ENCODE results near the gene IRX5.

The IRX5 gene

DNA sequence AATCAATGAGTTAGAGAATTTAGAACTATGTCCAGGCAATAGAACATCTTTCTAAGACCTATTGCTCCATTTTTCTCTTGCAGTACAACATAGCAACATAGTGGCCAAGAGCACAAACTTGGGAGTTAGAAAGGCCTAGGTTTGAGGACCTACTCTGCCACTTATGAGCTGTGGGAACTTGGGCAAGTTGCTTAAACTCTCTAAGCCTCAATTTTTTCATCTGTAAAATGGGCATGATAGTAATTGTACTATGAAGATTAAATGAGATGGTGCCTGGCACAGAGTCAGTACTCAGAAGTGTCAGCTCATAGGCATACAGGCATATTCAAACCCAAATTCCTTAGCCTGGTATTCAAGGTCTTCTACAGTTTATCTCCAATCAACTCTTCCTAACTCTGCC, 25.1 kb downstream of the IRX5 start:
- TF ChIP-seq, protein P1, sequence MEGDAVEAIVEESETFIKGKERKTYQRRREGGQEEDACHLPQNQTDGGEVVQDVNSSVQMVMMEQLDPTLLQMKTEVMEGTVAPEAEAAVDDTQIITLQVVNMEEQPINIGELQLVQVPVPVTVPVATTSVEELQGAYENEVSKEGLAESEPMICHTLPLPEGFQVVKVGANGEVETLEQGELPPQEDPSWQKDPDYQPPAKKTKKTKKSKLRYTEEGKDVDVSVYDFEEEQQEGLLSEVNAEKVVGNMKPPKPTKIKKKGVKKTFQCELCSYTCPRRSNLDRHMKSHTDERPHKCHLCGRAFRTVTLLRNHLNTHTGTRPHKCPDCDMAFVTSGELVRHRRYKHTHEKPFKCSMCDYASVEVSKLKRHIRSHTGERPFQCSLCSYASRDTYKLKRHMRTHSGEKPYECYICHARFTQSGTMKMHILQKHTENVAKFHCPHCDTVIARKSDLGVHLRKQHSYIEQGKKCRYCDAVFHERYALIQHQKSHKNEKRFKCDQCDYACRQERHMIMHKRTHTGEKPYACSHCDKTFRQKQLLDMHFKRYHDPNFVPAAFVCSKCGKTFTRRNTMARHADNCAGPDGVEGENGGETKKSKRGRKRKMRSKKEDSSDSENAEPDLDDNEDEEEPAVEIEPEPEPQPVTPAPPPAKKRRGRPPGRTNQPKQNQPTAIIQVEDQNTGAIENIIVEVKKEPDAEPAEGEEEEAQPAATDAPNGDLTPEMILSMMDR (IDR thresholded peaks at IDR 0.05): no peak

DNA sequence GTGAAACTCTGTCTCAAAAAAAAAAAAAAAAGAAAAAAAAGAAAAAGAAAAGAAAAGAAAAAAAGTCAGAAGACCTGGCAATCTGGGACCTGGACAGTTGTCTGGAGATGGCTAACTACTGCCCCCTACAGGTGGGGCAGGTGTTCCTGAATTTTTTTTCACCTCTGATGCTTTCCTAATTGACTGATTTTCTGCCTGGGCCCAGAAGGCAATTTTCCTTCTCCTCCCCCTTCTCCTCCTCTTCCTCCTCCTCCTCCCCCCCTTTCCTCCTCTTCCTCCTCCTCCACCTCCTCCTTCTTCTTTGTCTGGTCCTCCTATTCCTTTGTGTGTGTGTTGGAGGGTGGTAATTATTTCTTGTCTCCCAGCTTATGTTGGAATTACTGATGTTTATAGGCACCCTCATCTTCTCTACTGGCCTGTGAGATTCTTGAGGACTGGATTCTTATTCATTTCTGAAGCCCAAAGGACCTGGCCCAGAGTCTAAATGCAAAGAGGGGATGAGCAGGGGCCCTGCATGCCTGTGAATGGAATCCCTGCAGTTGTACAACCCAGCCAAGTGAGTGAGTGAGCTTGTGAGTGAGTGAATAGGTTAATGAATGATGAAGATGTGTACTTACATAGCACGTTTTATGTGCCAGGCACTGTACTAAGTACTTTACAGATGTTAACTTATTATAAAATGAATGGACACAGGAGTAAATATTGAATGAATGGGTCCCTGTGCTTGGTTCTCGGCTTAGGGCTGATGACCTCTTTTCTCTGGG, 26.9 kb downstream of the IRX5 start:
- TF ChIP-seq, protein P1 (IDR thresholded peaks at IDR 0.05): peak; percentile 84

DNA sequence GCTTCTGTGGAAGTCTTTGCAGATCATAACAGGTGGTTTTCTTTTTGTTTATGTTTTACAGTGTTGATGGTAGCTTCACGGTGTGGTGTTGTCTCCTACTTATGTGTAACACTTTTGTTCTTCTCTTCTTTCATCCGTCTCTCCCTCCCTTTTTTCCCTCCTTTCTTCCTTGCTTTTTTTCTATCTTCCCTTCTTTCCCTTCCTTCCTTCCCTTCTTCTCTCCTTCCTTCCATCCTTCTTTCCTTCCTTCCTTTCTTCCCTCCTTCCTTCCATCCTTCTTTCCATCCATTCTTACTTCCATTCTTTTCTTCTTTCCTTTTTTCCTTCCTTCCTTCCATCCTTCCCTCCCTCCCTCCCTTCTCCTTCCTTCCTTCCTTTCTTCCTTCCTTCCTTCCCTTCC, 31.4 kb downstream of the IRX5 start:
- TF ChIP-seq, protein P1 (IDR thresholded peaks at IDR 0.05): no peak

DNA sequence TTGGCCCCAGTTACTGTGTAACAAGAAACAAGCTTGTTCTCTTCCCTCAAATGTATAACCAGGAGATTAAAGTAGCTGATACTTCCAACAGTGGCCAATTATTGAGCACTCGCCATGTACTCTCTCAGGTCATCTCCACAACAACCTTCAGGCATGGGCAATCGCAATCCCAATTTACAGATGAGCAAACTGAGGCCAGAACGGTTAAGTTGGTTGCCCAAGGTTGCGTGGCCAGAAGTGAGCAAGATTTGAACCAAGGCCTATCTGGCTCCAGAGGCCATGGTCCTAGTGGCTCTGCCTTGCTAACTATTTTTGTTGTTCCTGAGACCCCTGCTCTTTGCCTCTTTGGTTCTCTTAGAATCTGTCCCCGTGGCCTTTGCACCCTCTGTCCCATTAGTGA, 33.6 kb downstream of the IRX5 start:
- TF ChIP-seq, protein P1 (IDR thresholded peaks at IDR 0.05): no peak

DNA sequence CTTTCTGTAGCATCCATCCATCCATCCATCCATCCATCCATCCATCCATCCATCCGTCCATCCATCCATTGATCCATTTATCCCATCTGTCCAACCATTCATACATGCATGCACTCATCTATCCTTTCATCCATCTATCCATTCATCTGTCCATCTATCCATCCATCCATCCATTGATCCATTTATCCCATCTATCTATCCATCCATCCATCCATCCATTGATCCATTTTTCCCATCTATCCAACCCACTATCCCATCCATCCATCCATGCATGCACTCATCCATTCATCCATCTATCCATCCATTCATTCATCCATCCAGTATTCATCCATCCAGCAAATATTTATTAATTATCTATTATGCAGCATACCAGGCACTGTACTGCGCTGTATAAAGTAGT, 34.8 kb downstream of the IRX5 start:
- TF ChIP-seq, protein P1 (IDR thresholded peaks at IDR 0.05): no peak

DNA sequence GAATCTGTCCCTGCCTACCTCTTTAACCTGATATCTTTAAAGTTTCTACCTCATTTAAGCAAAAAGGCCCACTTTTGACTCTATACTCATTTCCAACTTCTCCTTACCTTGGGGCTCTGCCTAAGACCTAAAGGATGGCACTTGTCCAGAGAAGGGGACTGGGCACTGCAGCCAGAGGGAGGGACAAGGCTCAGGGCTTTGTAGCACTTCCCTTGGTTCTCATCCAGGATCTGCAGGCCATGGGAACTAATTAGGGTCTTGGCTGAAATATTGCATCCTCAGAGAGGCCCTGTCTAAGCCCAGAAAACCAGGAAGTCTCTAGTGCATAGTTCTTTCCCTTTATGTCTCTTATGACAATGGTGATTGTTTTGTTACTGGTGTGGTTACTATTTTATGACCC, 37.3 kb downstream of the IRX5 start:
- TF ChIP-seq, protein P1 (IDR thresholded peaks at IDR 0.05): no peak

DNA sequence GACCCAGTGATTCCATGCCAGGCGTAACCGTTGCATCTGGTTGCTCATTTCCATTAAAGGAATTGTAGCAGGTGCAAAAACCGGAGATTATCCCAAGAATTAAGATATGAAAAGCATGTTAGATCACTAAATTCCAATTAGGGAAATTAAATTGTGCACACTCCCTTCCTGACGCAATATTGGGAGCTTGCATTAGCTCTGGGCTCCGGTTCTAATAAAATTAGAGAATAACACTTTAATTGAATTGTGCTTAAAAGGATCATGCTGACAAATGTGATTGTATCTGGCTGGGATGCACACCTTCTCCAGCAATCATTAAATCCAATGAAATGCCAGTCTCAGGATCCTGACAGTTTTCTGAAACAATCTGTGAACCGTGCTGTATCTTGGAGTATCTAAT, 38.1 kb downstream of the IRX5 start:
- TF ChIP-seq, protein P1 (IDR thresholded peaks at IDR 0.05): no peak

DNA sequence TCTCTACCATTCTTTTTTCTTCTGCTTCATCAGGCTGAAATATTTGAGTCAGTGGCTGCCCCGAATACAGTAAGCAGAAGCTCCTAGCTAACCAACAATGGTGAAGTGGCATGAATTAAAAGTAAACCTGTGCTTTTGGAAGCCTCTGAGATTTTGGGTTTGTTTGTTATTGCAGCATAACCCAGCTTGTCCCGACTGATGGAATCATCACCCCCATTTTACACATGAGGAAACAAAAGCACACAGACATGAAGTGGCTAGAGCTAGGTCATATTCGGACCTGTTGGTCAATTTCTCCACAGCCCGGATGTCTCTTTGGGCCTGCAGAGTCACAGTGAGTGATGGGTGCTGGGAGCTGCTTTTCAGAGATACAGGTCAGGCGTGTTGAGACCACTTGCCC, 39.4 kb downstream of the IRX5 start:
- TF ChIP-seq, protein P1 (IDR thresholded peaks at IDR 0.05): no peak
